A549 (cell line): ENCODE data around the gene NTNG1.

ENCODE experiments used
- BCL3 ChIP-seq: fragments of >200 bp; sonication (Bioruptor Twin); formaldehyde crosslinking; IDR thresholded peaks from 3 replicates; pipeline ENCODE4 v1.6.1; 2016
- CHD4 ChIP-seq: fragments of 200-600 bp; sonication (generic); IDR thresholded peaks from 2 replicates; pipeline ENCODE4 v1.6.1; 2016; ENCODE audit warnings: antibody characterized with exemption, mild to moderate bottlenecking, borderline replicate concordance
- CTCF ChIP-seq: fragments of >200 bp; sonication (Bioruptor Twin); formaldehyde crosslinking; IDR thresholded peaks from 3 replicates; pipeline ENCODE4 v1.5.1; 2016
- EP300 ChIP-seq, 2 experiments: fragments of >200 bp; sonication (Bioruptor Twin); formaldehyde crosslinking; IDR thresholded peaks; 2 replicates in 1 of 2; 3 replicates in 1 of 2; pipeline ENCODE4 v1.6.1; 2016 to 2017
- HEYL ChIP-seq: fragments of 250-450 bp; sonication (Bioruptor Pico); IDR thresholded peaks from 2 replicates; pipeline ENCODE4 v1.8.0; 2021; ENCODE audit warnings: mild to moderate bottlenecking, moderate library complexity
- HOXB13 ChIP-seq: fragments of 250-450 bp; sonication (Bioruptor Pico); IDR thresholded peaks from 2 replicates; pipeline ENCODE4 v1.5.0; 2020; ENCODE audit warnings: low read depth, mild to moderate bottlenecking, moderate library complexity
- JUN ChIP-seq, 2 experiments: fragments of >200 bp; sonication (Bioruptor Twin); formaldehyde crosslinking; IDR thresholded peaks; 2 replicates in 1 of 2; 3 replicates in 1 of 2; pipeline ENCODE4 v1.6.1; 2016 to 2017
- KDM1A ChIP-seq: fragments of 200-600 bp; sonication (generic); IDR thresholded peaks from 2 replicates; pipeline ENCODE4 v1.6.1; 2016; ENCODE audit warnings: low read depth, mild to moderate bottlenecking
- MAX ChIP-seq: IDR thresholded peaks from 2 replicates; pipeline ENCODE4 v1.6.1; 2012
- MYC ChIP-seq: IDR thresholded peaks from 2 replicates; pipeline ENCODE4 v1.6.1; 2012; ENCODE audit warnings: mild to moderate bottlenecking, inconsistent platforms, low read length, improper control_type of control experiment, borderline replicate concordance
- POLR2A ChIP-seq: IDR thresholded peaks from 2 replicates; pipeline ENCODE4 v1.6.1; 2012; ENCODE audit warnings: mild to moderate bottlenecking, low read length
- SMC3 ChIP-seq: fragments of >200 bp; sonication (Bioruptor Twin); formaldehyde crosslinking; IDR thresholded peaks from 3 replicates; pipeline ENCODE4 v1.6.1; 2018; ENCODE audit warnings: inconsistent platforms
- ZNF302 ChIP-seq: fragments of 250-450 bp; sonication (Bioruptor Pico); IDR thresholded peaks from 2 replicates; pipeline ENCODE4 v1.9.0; 2021; ENCODE audit warnings: inconsistent platforms, mild to moderate bottlenecking, moderate library complexity

GRCh38 chr1:107523061-107523460, 382.2 kb downstream of the NTNG1 start:
- TF ChIP-seq CTCF, result no peak
- TF ChIP-seq MYC, result no peak
- no peak for TF ChIP-seq EP300 (IDR thresholded peaks at IDR 0.05)
- TF ChIP-seq HEYL (CRISPR knock-in tag), result no peak
- no peak for TF ChIP-seq POLR2A
- no peak for TF ChIP-seq ZNF302 (CRISPR knock-in tag)
- TF ChIP-seq SMC3, result no peak
- no peak for TF ChIP-seq BCL3
- no peak for TF ChIP-seq MAX
- TF ChIP-seq HOXB13 (CRISPR knock-in tag), result no peak
- TF ChIP-seq CHD4, result no peak
- TF ChIP-seq KDM1A, result no peak
- no peak for TF ChIP-seq JUN (IDR thresholded peaks at IDR 0.05)
